GM18858 (cell line): ENCODE measurements around the gene MGST2.

Experiments
- ATAC-seq: cut with Tn5 transposase; IDR thresholded peaks from one replicate; pipeline ENCODE4 v1.9.1; 2021; ENCODE audit not compliant: unreplicated experiment

MGST2 gene

DNA sequence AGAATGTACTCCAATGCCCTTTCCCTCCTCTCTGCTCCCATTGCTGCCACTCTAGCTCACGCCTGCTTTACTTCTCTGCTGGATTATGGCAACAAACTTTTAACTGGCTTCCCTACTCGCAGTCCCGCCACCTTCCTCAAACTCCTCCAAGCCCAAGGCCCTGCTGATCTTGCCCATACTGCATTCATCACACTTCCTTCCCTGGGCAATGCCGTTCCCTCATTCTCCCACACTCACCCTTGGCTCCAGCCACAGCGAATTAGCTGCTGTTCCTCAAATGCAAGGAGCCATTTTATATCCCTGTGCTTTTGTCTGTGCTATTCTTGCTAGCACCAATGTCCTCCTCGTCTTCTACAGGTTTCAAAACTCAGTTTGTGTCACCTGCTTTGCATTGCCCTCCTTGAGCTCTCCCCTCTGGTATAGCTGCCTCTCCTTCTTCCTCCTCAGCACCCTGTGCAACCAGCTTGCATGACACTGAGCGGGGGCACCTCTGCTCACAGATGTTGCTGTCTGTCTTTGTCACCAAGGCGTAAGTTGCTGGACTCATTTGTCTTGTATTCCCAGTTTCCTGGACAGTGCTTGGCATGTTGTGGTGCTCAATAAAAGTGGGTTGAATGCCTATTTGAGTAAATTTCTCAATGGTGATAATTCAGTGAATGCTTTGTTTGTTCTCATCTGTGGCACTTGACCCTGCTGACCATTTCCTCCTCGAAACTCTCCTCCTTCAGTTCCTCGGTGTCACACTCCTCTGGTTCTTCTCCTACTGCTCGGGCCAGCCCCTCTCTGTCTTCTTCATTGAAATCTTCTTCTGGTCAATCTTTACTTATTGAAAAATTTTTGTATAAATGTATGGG, 22.4 kb upstream of the MGST2 start:
- ATAC-seq, result no peak

DNA sequence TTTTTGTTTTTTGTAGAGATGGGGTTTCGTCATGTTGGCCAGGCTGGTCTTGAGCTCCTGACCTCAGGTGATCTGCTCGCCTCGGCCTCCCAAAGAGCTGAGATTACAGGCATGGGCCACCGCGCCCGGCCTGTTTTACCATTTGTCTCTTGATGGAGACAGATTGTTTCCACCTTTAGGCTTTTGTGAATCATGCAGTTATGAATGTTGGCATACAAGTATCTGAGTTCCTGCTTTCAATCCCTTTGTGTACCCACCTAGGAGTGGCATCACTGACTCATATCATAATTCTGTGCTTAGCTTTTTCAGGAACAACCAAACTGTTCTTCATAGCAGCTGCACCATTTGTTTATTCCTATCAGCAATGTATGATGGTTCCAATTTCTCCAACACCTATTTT, 20.2 kb upstream of the MGST2 start:
- no peak for ATAC-seq

DNA sequence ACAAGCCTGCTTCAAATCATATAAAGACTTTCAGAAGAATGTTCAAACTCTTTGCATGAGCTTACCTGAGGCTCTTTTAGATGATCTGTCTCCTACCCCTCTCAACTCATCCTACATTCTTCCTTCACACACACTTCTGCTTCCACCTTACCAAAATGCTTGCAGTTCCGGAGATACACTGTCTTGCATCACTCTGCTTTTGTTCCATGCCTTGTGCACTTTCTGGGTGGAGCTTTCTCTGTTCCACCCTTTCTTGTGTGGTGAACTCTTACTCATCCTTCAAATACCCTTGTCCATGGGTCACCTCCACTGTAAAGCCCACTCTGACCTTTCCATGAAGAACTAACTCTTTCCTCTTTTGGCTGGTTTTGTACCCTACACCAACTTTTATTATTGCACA, 18.4 kb upstream of the MGST2 start:
- ATAC-seq, result no peak

DNA sequence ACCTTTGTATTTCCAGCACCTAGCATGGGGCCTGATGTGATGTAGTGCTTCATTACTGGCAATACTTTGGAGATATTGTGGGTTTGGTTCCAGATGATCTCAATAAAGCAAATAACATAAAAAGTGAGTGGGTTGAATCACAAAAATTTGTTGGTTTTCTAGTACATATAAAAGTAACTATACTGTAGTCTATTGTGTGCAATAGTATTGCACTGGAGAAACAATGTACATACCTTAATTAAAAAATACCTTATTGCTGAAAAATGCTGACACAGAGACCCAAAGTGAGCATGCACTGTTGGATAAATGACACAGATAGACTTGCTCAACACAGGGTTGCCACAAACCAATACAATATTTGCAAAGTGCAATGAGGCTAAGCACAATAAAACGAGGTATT, 17.7 kb upstream of the MGST2 start:
- no peak for ATAC-seq

DNA sequence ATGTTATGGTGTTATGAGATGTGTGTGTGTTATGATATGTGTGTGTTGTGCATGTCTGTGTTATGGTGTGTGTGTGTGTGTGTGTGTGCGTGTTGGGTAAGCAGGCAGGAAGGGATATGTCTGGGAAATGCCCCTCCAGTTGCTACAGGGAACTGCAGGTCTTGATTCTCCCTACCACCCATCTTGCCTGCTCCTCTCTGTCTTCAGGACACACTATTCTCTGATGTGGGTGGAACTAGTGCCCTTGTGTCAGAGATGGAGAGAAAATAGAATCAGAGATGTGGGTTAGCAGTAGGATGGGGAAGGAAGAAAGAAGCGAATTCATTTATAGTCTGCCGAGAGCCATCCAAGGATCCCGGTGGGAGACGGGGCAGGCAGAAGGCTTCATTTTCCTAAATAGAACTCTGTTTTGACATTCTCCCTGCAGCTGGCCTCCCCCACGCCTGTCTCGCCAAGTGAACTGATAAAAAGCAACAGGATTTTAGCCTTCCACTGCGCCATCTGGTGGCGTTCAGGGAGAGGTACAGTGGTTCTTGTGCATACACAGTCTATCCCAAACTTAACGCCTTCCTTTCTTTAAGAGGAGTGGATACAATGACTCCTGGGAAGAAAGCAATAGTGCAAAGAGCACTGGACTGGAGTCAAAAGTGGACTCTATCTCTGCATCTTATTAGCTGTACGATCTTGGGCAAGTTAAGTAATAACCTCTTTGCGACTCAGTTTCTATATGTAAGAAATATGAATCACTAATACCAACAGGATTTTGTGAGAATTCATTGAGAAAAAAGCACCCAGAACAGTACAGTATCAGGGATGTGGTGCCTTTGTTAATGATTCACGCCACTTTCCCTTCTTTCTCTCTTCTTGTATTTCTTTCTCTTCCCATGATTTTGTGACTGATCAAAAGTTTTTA, 14.1 kb upstream of the MGST2 start:
- ATAC-seq, result peak; percentile 84

DNA sequence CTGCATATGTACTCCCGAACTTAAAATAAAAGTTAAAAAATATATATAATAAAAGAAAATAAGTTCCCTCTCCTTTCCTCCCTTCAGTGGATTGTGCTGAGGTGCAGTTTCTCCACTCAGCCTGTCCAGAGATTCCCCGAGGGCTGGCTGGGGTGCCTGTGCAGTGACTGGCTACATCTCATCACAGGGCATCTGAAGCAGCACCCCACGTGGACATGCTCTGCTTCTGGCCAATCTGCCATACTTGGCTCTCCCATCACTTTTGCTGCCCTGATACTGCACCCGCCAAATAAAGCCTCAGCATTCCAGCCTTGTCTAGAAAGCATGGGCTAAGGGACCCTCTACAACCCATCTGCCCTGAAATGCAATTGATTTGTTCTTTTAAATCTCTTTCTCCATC, 11.1 kb upstream of the MGST2 start:
- ATAC-seq, result no peak

DNA sequence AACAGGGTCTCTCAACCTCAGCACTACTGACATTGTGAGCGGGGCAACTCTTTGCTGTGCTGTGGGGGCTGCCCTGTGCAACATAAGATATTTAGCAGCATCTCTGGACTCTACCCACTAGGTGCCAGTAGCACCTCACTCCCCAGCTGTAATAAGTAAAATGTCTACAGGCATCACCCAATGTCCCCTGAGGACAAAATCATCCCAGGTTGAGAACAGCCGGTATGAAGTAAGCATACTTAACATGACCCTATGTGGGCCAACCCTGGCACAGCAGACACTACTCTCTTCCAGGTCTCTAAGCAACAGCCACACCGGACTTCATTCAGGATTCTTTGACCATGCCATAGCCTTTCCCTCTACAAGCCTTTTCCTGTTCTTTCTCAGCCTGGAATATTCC, 10.5 kb upstream of the MGST2 start:
- ATAC-seq, result peak; percentile 31

DNA sequence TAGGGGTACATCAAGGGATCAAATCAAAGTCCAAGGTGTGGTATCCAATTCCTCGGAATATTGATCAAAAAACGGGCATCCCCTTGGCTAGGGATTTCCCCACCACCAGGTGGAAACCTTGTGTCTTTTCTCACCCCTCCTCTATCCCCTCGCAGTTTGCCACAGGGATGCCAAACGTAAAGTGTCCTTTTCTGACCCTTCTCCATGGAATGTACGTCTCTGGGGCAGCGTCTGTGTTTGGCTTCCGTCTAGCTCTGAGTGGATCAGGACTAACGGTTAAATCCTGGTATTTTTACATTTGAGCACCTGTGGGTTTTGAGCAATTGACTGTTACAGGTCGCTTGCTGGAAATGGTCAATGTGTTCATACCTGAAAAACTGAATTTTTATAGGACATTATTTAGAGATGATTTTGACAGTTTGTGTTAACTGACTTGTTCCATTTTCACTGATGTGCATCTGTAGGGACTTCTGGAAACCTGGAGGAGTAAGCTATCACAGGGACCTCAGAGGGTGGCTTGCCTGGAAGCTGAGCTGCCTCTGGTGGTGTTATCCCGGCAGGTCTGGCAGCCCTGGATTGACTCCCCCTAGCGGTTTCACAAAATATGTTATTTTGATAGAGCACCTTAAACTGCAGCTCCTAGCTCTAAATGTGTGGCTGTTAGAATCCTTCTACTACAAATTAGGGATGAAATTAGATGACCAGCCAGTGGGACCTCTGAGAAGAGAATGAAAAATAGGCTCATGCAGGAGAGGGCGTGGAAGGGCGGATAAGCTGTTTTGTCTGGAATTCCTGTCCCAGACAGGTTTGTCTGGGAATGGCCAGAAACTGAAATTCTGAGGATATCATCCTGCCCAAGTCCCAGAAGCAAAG, 8.8 kb upstream of the MGST2 start:
- no peak for ATAC-seq

DNA sequence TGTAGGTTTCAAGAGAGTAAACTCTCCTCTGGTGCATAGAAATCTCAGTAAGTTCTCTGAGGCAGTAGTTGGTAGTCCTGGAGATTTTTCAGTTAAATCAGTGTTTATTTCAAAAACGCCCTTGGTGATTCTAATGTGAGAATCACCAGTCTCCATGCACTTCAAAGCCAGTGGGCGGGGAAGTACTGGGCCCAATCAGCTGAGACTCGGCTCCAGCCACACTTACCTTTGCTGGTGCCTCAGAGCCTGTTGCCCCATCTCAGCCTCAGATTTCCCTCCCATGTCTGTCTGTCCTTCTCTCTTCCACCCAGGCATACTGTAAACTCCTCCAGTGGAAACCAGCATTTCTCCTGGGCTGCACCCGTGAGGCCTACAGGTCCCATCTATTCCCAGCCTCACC, 7.4 kb upstream of the MGST2 start:
- ATAC-seq, result no peak

DNA sequence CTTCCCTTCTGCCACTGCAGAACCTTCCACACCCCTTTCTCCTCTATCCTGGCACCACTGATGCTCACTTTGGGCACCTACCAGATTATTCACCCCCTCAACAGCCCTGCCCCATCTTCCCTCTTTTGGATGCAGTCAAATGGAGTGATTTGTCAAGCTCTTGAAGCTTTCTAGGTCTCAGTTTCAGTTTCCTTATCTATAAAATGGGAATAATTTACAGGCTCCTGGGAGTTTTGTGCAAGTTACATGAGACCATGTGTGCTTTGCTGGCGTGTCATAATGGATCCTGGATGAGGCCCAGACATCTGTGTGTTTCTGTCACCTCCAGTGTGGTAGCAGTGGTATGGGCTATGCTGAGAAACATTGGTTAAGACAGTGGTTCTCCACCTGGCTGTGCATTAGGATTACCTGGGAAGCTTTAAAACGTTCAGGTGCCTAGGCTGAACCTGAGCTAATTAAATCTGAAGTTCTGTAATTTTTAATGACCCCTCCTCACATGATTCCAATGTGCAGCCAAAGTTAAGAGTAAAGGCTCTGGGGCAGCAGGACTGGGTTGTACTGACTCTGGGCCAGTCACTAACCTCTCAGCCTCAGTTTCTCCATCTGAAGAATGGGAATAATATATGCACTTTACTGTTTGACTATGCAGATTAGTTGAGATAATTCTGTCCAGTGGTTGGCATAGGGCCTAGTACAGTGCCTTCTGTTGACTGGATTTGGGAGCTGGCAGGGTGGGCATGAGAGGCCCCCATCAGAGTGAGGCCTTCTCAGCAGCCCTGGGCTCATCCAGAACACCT, 6.8 kb upstream of the MGST2 start:
- ATAC-seq, result no peak

DNA sequence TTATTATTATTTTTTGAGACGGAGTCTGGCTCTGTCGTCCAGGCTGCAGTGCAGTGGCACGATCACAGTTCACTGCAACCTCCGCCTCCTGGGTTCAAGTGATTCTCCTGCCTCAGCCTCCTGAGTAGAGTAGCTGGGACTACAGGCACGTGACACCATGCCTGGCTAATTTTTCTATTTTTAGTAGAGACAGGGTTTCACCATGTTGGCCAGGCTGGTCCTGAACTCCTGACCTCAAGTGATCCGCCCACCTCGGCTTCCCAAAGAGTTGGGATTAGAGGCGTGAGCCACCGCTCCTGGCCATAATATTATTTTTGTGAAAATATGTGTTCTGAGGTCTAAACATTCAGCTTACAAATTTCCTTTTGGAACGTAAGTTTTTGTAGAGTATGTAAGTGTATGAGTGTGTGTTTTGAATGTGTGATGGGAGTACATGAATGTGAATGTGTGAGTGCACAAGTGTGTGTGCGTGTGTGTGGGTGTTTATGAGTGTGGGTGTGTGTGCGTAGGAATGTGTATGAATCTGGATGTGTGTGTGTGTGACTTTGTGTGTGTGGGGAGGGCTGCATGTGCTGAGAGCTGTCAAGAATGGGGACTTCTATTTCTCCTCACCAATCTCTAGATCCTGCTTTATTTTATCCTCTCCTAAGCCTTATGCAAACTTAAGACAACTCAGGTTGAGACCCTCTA, 5.7 kb upstream of the MGST2 start:
- no peak for ATAC-seq

DNA sequence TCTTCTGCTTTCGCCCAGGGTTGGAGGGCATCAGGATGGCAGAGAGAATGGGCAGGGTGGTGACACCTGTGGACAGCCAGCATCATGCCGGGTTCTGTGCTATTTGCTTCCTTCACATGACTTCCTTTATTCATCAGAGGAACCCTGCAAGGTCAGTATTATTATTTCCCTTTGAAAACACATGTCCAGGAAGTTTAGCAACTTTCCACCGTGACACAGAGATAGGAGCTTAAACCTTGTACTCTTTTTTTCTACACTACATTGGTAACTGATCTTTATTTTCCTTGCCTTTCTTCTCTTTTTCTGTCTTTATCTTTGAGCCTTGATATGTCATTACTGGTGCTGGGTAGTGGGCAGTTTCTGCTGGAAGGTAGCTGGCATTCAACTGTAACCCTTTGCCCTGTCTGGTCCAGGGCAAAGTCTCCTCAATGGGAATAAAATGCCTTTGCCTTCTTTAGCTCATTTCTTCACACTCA, 5.0 kb upstream of the MGST2 start:
- ATAC-seq, result no peak

DNA sequence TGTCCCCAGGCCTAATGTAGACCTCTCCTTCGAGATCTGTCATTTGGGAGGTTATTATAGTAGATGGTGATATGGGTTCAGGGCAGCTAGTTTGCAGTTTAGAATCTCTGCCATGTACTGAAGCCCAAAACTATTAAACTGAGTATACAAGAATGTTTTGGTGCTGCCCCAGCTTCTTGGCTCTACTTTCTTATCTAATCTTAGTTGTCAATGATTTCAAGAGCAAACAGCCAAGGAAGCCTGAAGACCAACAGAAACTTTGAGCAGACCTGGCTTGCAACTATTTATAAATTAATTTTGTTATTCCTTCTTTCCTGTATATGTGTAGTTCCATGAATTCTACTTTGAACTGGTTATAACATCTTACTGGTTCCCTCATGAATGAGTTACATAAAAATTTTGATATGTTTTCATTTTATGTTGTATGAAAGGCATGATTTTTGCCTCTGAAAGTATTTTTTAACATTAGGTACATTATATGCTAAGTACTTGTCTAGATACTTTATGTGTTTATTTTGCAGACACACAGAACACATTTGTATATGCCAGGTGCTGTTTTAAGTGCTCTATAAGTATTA, 2.0 kb upstream of the MGST2 start:
- no peak for ATAC-seq

DNA sequence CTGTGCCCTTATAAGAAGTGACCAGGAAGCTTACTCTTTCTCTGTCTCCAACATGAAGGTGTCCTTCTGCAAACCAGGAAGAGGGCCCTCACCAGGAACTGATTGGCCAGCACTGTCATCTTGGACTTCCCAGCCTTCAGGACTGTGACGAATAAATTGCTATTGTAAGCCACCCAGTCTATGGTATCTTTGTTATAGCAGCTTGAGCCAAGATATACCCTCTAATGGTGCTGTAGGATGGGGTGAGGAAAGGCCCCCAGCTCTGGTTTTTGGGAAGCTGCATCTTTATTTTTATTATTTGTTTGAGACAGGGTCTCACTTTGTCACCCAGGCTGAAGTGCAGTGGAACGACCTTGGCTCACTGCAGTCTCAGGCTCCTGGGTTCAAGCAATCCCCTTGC, 1.2 kb upstream of the MGST2 start:
- no peak for ATAC-seq

DNA sequence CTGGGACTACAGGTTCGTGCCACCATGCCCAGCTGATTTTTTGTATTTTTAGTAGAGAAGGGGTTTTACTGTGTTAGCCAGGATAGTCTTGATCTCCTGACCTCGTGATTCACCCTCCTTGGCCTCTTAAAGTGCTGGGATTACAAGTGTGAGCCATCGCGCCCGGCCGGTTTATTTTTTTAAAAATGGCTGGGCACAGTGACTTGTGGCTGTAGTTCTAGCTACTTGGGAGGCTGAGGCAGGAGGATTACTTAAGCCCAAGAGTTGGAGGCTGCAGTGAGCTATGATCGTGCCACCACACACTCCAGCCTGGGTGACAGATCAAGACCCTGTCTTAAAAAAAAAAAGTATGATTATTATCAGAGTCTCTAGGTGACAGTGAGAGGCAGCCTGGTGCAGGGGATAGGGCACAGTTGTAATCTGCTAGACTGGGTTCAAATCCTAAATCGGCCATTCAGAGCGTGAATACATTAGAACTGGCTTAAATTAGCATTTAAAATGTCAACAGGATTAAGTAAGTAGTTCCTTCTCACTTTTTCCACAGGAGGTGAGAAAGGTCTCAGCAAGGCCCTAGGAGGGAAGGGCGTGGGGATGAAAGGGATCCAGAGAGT, 435 bp upstream of the MGST2 start:
- no peak for ATAC-seq

DNA sequence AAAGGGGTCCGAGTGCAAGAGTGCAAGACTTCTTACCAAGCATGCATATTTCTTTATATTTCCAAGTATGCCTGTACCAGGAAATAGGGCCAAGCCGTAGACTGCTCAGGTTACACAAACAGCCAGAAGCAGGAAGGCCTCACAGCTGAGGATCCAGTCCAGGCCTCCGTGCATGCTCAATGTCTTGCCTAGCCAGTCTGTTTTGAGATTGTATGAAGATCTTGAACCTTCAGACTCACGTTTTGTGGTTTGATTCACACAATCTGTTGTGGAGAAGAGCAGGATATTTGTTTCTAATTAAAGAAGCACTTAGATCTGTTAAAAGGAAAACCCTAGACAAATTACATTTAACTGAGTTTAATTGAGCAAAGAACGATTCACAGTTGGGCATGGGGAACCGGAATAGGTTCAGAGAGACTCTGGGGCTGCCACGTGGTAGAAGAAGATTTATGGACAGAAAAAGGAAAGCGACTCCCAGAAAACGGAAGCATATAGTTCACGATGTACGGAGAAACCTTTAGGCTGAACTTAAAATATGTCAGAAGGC, 1.2 kb downstream of the MGST2 start:
- no peak for ATAC-seq

DNA sequence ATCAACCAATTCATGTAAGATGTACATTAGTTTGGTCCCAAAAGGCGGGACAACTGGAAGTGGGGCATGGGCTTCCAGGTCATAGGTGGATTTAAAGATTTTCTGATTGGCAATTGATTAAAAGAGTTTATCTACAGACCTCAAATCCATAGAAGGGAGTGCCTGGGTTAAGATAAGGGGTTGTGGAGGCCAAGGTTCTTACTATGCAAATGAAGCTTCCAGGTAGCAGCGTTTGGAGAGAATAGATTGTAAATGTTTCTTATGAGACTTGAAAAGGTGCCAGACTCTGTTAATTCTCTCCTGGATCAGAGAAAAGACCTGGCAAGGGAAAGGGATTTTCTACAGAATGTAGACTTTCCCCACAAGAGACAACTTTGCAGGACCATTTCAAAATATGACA, 2.4 kb downstream of the MGST2 start:
- ATAC-seq, result no peak

DNA sequence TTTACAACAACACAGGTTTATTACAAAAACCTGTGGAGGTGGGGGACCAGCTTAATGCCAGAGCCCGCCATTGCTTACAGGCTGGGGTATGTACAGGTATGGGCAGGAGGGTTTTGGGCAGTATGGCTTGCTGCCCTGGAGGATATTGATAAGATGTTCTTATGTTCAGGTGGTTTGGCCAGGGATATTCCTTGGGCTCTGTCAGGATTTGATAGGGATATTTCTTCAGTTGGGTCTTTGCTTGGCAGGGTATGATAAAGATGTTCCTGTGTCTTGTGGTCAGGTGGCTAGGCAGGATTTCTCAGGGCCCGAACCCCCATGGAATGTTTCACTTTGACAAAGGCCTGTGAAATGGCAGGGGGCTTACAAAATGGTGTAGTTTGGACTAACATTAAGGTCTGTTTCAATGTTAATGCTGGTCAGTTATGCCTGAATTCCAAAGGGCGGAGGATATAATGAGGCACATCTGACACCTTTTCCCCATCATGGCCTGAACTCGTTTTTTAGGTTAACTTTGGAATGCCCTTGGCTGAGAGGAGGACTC, 3.1 kb downstream of the MGST2 start:
- ATAC-seq, result no peak
